C1 segment of cervical spinal cord (tissue), 14 donors: Measurements from ENCODE around the gene SOST.
A peak's percentile ranks its signal among the peaks of the same experiment; 100 is the strongest.

Experiments
- DNase-seq, 14 donors: peaks; one replicate each; lab custom pipeline; 2025; lab: John Stamatoyannopoulos, UW

The SOST gene

GRCh38 chr17:43774304-43775250 lies 16.0 kb upstream of the SOST start:
- no peak for DNase-seq

- DNase-seq, result peak in 7 of 14 donors; percentile 19 to 45 (median 33)
Observed at GRCh38 chr17:43772877-43773648, 14.5 kb upstream of the SOST start.

- DNase-seq, result no peak
Observed at GRCh38 chr17:43771463-43771862, 12.9 kb upstream of the SOST start.

- DNase-seq, result no peak
Observed at GRCh38 chr17:43770957-43771356, 12.4 kb upstream of the SOST start.

GRCh38 chr17:43769859-43770258 lies 11.3 kb upstream of the SOST start:
- DNase-seq, result no peak

- DNase-seq, result no peak
Observed at GRCh38 chr17:43769426-43769825, 10.8 kb upstream of the SOST start.

GRCh38 chr17:43768943-43769342 lies 10.4 kb upstream of the SOST start:
- DNase-seq, result no peak

GRCh38 chr17:43768382-43768781 lies 9.8 kb upstream of the SOST start:
- DNase-seq, result peak in 6 of 14 donors; percentile 21 to 49 (median 38)

GRCh38 chr17:43767713-43768059 lies 9.1 kb upstream of the SOST start:
- no peak for DNase-seq

GRCh38 chr17:43767053-43767712 lies 8.6 kb upstream of the SOST start:
- DNase-seq, result no peak

GRCh38 chr17:43766413-43767052 lies 7.9 kb upstream of the SOST start:
- DNase-seq, result peak in 5 of 14 donors; percentile 3 to 22 (median 16)

GRCh38 chr17:43760254-43760852 lies 1.8 kb upstream of the SOST start:
- peak; percentile 8 to 87 (median 78) for DNase-seq

- DNase-seq, result no peak
Observed at GRCh38 chr17:43759836-43760235, 1.2 kb upstream of the SOST start.

- DNase-seq, result no peak
Observed at GRCh38 chr17:43758086-43758485, 505 bp downstream of the SOST start.

- DNase-seq, result no peak
Observed at GRCh38 chr17:43757171-43757660, 1.4 kb downstream of the SOST start.

GRCh38 chr17:43756201-43756600 lies 2.4 kb downstream of the SOST start:
- DNase-seq, result no peak

- DNase-seq, result peak in 1 of 14 donors; percentile 8
Observed at GRCh38 chr17:43755389-43755875, 3.2 kb downstream of the SOST start.

- DNase-seq, result no peak
Observed at GRCh38 chr17:43754947-43755346, 3.6 kb downstream of the SOST start.

GRCh38 chr17:43753493-43754129 lies 5.0 kb downstream of the SOST start:
- no peak for DNase-seq

- DNase-seq, result no peak
Observed at GRCh38 chr17:43750153-43750552, 8.4 kb downstream of the SOST start.
